Prostate gland (tissue), 2 donors: Measurements from ENCODE around the gene DNAJB8.

Experiments used
- POLR2A ChIP-seq: fragments of 450-650 bp; IDR thresholded peaks from one replicate; pipeline ENCODE4 v1.6.1; 2016; ENCODE audit warnings: antibody characterized with exemption, mild to moderate bottlenecking
- POLR2AphosphoS5 ChIP-seq: sonication (generic); formaldehyde crosslinking; IDR thresholded peaks from one replicate; pipeline ENCODE4 v1.6.1; 2017; ENCODE audit warnings: antibody characterized with exemption
- TF ChIP-seq, protein P1 (sequence below), 4 experiments: fragments of 200-600 bp in 2 of 4; fragments of 450-650 bp in 2 of 4; sonication (generic) in 2 of 4; IDR thresholded peaks; 1 replicate in 3 of 4; 2 replicates in 1 of 4; pipeline ENCODE4 v1.5.1; 2016 to 2019; ENCODE audit warnings: antibody characterized with exemption in 4 of 4, mild to moderate bottlenecking in 2 of 4, moderate library complexity in 2 of 4

DNA sequence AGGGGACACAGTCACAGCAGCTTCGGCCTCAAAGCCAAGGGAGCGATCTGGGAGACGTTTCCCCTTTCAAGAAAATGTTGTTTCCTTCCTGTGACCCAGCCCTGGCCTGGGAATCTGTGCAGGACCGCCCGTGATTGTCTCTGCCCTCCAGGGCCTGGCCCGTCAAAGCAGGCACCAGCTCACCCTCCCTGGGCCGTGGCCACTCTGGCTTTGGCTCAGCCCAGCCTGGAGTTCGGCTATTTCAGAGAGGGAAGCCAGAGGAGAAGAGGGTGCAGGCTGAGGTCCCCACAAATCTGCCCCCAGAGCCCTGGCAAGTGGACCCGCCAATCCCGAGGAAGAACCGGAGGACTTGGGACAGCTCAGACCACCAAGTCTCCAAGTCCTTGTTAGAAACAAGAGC lies 13.6 kb upstream of the DNAJB8 start:
- TF ChIP-seq POLR2A (no peak), POLR2AphosphoS5 (no peak)
- TF ChIP-seq, protein P1, sequence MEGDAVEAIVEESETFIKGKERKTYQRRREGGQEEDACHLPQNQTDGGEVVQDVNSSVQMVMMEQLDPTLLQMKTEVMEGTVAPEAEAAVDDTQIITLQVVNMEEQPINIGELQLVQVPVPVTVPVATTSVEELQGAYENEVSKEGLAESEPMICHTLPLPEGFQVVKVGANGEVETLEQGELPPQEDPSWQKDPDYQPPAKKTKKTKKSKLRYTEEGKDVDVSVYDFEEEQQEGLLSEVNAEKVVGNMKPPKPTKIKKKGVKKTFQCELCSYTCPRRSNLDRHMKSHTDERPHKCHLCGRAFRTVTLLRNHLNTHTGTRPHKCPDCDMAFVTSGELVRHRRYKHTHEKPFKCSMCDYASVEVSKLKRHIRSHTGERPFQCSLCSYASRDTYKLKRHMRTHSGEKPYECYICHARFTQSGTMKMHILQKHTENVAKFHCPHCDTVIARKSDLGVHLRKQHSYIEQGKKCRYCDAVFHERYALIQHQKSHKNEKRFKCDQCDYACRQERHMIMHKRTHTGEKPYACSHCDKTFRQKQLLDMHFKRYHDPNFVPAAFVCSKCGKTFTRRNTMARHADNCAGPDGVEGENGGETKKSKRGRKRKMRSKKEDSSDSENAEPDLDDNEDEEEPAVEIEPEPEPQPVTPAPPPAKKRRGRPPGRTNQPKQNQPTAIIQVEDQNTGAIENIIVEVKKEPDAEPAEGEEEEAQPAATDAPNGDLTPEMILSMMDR (IDR thresholded peaks at IDR 0.05): no peak
